NCI-H2227 treated with DMSO at 0.1 percent for 48 hours (cell line): Measurements from ENCODE around the gene PXDN.

Experiments
- DNase-seq: peaks from one replicate; lab custom pipeline; 2025; lab: John Stamatoyannopoulos, UW

Gene PXDN

DNA sequence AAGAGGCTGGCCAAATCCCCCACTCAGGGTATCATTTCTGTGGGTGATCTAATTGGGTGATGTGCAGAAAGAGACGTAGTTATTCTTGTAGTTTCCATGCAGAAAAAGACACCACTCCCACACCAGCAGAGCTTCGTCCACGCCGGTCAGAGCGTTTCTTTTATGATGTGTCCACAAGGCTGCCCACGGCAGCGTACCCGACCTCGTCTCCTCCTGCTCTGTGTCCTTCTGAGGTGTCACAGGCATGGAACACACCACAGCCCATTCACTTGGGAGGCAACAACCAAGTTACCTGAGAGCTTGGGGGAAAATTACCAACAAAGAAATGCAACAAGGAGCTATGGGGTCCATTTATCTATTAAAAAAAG, 131.3 kb downstream of the PXDN start:
- DNase-seq, result no peak

DNA sequence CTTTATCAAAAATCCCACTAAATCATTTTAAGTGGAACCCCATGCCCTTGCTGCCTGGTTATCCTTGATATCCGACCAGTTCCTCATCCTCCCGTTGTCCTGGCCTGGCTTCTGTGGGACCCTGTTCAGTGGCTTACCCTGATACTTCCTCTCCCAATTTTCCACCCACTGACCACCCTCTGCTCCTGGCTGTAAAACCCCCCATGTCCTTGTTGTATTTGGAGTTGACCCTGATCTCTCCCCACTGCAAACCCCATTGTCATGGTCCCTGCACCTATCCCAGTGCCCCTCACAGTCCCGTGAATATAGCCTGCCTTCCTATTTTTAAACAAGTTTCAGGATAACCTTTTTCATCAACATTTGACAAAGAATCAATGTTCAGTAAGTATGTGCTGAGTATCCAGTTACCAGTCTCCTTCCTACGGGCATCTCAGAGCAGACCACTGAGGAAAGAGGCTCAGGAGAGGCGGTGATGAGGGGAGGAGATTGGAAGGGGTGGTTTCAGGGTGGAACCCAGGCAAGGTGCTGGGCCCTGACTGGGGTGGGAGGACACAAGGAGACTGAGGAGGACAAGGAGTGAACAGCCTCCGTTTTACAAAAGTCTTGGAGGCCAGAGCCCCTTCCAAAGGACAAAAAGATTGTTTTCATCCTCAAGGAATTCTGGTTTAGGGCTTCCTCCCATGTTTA, 131.8 kb downstream of the PXDN start:
- no peak for DNase-seq

DNA sequence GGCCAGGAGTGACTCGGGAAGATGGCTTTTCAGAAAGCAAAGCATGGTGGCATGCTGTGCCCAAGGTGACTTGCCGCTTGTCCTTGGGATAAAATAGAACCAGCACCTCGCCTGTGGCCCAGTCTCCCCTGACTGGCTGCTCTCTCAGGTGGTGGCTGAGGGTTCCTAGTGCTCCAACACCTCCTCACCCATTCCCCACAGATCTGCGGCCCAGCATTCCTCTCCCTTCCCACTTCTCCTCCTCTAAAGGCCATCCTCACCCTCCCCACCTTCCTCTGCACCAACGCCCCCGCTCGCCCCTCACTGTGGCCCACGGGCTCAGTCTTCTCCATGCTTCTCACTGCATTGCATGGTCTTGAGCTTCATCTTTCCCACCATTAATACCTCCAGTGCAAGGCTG, 132.4 kb downstream of the PXDN start:
- DNase-seq, result no peak

DNA sequence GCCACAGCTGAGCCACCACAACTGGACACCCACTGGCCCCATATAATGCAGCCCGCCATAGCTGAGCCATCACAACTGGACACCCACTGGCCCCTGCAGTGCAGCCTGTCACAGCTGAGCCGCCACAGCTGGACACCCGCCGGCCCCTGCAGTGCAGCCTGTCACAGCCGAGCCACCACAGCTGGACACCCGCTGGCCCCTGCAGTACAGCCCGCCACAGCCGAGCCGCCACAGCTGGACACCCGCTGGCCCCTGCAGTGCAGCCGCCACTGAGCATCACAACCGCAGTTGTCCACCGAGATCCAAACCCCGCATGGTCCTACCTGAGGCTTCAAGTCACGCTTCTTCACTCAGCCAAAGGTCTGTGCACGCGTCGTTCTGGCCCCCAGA, 134.2 kb downstream of the PXDN start:
- DNase-seq, result no peak

GRCh38 chr2:1609485-1610095, 134.7 kb downstream of the PXDN start:
- no peak for DNase-seq

GRCh38 chr2:1609040-1609439, 135.3 kb downstream of the PXDN start:
- DNase-seq, result no peak

GRCh38 chr2:1607971-1608688, 136.2 kb downstream of the PXDN start:
- no peak for DNase-seq

DNA sequence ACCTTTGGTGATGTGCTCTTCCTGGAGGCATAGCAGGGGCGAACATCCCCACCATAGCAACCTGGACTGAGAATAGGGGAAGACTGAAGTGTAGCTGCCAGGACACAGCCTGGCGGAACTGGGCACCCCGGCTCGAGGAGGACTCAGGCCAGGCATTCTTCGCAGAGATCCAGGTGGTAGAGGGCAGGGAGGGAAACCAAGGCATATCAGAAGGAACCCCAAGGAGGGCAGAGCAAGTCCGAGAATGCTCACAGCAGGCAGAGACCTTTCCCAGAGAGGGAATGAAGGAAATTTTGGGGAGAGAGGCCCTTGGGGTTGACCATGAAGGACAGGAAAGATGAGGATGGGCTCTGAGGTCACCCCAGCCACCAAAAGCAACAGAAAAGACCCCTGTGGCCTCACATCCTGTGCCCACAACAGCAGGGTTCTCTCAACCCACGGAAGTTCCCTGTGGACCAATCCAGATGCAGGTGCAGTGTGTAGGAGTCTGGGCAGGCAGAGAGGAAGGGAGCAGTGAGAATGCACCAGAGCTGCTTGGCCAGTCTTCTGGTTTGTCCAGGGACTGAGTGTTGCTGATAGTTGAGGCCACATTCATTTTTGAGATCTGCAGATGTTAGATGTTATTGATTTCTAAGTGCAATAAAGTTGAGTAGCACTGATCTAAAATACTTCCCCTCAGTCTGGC, 136.9 kb downstream of the PXDN start:
- no peak for DNase-seq

GRCh38 chr2:1606421-1607235, 137.7 kb downstream of the PXDN start:
- DNase-seq, result no peak

DNA sequence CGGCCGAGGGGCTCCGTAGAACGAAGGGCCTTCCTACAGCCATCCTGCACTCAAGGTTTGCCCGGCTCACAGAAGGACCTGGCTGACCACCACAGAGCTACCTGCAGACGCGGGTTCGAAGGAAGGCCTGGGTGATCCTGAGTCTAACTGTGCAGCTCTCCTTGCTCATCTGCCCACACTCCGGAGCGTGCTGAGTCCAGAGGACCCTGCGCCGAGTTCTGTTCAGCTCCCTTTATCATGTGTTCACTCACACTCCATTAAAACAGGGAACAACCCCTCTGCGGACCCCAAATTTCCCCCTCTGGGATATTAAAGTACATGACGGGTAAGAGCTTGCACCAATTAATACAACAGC, 138.3 kb downstream of the PXDN start:
- no peak for DNase-seq

- no peak for DNase-seq
These were observed 138.9 kb downstream of the PXDN start for GRCh38 chr2:1605102-1606045.

DNA sequence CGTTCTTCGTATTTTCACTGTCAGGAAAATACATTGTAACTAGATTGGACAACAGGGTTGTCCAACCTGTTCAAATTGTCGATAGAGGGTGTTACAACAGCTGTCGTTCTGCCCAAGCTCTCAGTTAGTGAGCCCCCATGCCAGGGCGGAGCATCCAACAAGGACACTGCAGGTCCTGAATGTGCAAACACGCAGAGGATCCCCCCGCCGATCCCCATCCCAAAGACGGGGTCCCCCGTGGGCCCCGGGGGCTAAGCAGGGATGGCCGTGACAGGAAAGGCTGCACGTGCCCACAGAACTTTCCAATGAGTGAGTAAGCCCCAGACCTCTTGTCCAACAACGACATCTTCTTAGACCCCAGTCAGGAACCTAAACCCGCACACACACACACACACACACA, 140.8 kb downstream of the PXDN start:
- DNase-seq, result no peak

GRCh38 chr2:1603059-1603458, 141.3 kb downstream of the PXDN start:
- no peak for DNase-seq

DNA sequence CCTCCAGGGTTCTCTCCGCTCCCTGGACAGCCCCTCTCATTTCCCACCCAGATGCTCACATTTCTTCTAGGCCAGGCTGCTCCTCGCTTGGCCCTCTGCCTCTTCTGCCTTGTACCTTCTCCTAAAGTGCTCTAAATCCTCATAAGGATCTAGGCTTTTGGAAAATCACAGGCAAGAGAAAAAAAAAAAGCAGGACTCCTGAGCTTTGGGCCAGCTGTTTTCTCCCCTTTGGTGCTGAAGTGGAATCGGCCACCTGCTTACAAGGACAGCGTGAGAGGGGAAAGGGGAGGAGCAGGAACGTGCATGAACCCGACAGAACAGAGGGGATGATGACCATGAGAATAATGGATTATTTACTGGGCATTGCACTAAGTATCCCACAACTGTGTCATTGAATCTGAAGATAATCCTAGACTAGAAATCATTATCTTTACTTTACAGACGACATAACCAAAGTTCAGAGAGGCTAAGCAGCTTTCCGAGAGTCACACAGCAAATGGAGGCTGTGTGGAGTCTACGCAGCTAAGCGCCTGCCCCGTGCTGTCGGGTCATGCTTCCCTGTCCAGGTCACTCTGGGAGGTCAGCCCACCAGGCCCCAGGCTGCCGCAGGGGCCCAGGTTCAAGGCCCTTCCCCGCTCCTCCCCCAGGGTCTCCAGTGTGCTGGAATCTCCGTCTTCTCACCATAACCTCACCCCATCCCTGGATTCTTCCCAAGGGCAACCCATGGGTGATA, 141.9 kb downstream of the PXDN start:
- DNase-seq, result no peak

- no peak for DNase-seq
These were observed 142.6 kb downstream of the PXDN start for GRCh38 chr2:1601471-1602277.

DNA sequence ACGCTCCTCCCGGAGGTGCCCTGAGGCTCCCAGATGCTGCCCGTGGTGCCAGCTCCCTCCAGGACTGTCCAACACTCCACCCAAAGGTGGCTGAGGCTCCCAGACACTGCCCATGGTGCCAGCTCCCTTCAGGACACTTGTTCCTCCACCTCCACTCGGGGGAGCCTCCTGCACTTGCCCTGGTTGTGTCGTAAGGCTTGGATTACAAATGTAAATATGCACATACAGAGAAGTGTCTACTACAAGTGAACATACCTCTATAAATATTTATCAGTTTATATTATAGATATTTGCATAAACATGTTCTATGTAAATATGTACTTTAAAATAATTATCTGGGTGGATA, 143.3 kb downstream of the PXDN start:
- no peak for DNase-seq

GRCh38 chr2:1600191-1601066, 143.9 kb downstream of the PXDN start:
- DNase-seq, result no peak

DNA sequence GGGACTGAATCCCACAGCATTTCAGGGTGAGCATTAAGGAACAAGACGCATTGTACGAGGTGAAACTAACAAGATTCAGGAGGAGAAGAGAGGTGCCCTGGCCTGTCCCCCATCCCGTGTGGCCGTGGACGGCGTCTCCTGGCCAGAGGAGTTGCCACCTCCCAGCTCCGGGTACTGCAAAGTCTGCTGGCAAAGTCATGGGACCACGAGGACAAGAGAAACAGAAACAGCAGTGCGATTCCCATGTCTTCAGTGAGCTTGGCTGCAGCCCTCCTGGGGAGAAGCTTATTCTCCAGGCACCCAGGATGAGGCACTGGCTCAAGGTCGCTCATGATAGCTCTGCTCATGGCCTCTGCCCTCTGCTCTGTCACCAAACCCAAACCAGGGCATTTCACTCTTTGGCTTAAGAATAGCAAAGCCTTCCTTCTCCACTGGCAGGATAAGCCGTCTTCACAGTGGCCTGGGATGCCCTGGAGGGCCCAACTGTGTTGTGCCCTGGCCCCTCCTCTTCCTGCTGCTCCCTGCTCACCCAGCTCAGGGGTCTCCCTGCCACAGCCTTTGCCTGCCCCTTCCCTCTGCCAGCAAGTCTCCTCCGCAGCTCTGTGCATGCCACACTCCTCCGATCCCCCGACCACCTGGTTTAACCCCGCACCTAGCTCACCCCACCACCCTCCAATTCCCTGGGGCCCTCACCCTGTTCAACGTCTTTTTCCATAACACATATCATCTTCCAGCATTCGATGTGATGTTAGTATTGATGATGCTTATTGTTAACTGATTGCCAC, 144.8 kb downstream of the PXDN start:
- DNase-seq, result no peak
